Mucosa of descending colon (tissue), 3 donors: ENCODE measurements around the gene OSR1. TPM values are rescaled to one million over a fixed set of nuclear protein-coding genes. Genes with fewer than 3 reads are reported as not detected.
A peak's percentile ranks its signal among the peaks of the same experiment; 100 is the strongest.

ENCODE experiments used
- ATAC-seq: fragments of 200-7000 bp; cut with Tn5 transposase; one replicate; pipeline ENCODE4 v1.9.1; 2020; ENCODE audit warnings: mild to moderate bottlenecking, moderate library complexity
- DNase-seq, 3 donors: peaks; one replicate each; pipeline ENCODE4 v3.0.0-alpha.2; 2020
- H3K36me3 ChIP-seq: fragments of 200-600 bp; one replicate; pipeline ENCODE4 v1.8.0; 2021; ENCODE audit warnings: low read depth, mild to moderate bottlenecking
- H3K4me1 ChIP-seq: fragments of 200-600 bp; one replicate; pipeline ENCODE4 v1.8.0; 2021; ENCODE audit warnings: low read depth, mild to moderate bottlenecking
- H3K4me3 ChIP-seq: fragments of 200-600 bp; one replicate; pipeline ENCODE4 v1.8.0; 2021; ENCODE audit warnings: mild to moderate bottlenecking
- H3K9me3 ChIP-seq: fragments of 200-600 bp; one replicate; pipeline ENCODE4 v1.8.0; 2021; ENCODE audit warnings: mild to moderate bottlenecking
- CTCF ChIP-seq: fragments of 200-600 bp; IDR thresholded peaks from one replicate; pipeline ENCODE4 v1.8.0; 2022; ENCODE audit warnings: antibody characterized with exemption, mild to moderate bottlenecking
- intact Hi-C, 2 donors: fragments of 100-400 bp; cut with DNase I in 1 of 2; cut with micrococcal nuclease in 1 of 2; formaldehyde crosslinking; loops; one replicate each; pipeline versions ENCODE4 v1.11.0 to v1.11.1; 2022; cut with DNase I, micrococcal nuclease
- total RNA-seq, 3 donors: library from RNA; stranded (reverse); fragmentation: NEBNext Ultra II Directional in 2 of 3; extraction: Animal tissue kit (Norgen Biotek cat#: 25700) in 2 of 3; gene quantifications; one replicate each; pipeline versions ENCODE4 v1.2.1 to v1.2.4, GENCODE V29; 2021 to 2023
- donor health status: DM: no; HTN: no; CAD: no; lungs with moderate emphysema.
- donor health status: DM: no; HTN: no; CAD: no.
- donor health status: DM: no; HTN: yes; CAD: no.

Gene OSR1
- total RNA-seq, 3 donors from 2014 or later: 0.69 to 15.8 (median 8.1) TPM

DNA sequence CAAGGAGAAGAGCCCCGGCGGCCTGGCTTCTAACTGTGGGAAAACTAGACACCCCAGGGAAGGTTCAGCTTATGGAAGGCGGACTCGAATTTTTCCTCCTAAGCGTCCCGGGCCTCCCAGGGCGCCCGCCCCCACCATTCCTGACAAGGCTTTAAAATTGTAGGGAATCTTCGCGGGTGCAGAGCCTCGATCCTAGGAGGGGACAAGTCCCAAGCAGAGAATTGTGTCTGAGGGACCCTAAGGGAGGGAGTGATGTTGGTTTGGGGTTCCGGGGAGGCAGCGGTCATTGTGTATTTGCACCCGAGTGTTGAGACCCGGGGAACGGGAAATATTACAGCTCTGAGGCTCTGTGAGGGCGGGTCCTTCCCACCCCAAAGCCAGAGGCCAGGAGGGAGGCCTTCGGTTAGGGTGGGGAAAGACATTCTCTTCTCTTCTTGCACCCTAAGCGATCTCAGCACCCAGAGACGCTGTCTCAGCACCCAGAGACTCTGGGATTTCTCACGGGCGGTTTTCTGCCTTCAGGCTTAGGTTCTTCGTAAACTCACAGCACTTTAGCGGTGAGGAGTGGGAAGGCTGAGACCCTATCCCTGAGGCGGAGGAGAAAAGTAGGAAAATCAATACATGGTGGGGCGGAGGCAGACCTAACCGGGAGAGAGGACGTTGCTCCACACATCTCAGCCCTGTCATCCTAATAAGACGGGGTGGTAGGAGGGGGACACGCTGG is 7.6 kb downstream of the OSR1 start:
- no peak for TF ChIP-seq CTCF
- intact Hi-C loops: loop anchor here in 1 of 2 donors (5.0 to 10.0 kb wide), 3 partner anchors 366 to 836 kb away; no protein-coding TSS in a partner anchor
- Histone ChIP-seq H3K4me1 (peaks cover 16% of the 10 kb centered on the region), H3K36me3 (no peaks in the 10 kb centered on the region), H3K9me3 (no peaks in the 10 kb centered on the region), H3K4me3 (no peak overlapping the region)
- ATAC-seq (no peak), DNase-seq (no peak)

GRCh38 chr2:19349911-19350677 is 8.3 kb downstream of the OSR1 start:
- peak; percentile 65 to 81 (median 78) for DNase-seq

DNA sequence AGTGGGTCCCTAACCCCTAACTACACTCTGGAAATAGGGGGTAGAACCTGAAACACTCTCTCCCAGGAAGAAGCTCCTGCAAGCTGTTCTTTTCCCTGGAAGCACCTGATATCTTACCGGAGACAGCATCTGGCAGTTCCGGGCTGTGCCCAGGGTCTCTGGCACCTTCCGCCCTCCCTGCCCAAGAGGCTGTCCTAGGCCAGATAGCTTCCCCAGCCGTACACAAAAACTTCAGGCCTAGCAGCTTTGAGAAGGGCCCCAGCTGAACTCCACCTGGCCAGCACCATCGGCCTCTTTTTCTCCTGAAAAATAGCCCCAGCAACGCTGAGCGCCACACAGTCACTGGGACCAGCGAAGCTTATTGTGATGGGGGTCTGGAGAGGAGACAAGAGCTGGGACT is 9.7 kb downstream of the OSR1 start:
- no peaks in the 10 kb centered on the region for H3K36me3 ChIP-seq
- DNase-seq (peak in 1 of 3 donors; percentile 34), ATAC-seq (no peak)
- no peak for TF ChIP-seq CTCF
- no peaks in the 10 kb centered on the region for H3K9me3 ChIP-seq
- peaks cover 16% of the 10 kb centered on the region for H3K4me1 ChIP-seq
- no peak overlapping the region for H3K4me3 ChIP-seq
- intact Hi-C loops: no loop called here

More at GRCh38 chr2:19349911-19350677, 8.3 kb downstream of the OSR1 start:
- no peaks in the 10 kb centered on the region for H3K36me3 ChIP-seq
- no peaks in the 10 kb centered on the region for H3K9me3 ChIP-seq
- TF ChIP-seq CTCF: peak; percentile 76
- ATAC-seq: peak; percentile 57
- peaks cover 16% of the 10 kb centered on the region for H3K4me1 ChIP-seq
- no peak overlapping the region for H3K4me3 ChIP-seq
- intact Hi-C loops: loop anchor here in 1 of 2 donors (5.0 to 10.0 kb wide), 3 partner anchors 365 to 835 kb away; no protein-coding TSS in a partner anchor

- intact Hi-C loops: no loop called here
- H3K36me3 ChIP-seq: no peaks in the 10 kb centered on the region
- DNase-seq (peak; percentile 97 to 99 (median 99)), ATAC-seq (peak; percentile 96)
- no peaks in the 10 kb centered on the region for H3K9me3 ChIP-seq
- TF ChIP-seq CTCF: no peak
- peaks cover 16% of the 10 kb centered on the region for H3K4me1 ChIP-seq
- peak overlapping the region; percentile 71 for H3K4me3 ChIP-seq
Measured at GRCh38 chr2:19347619-19348562, 10.5 kb downstream of the OSR1 start.

- H3K4me3 ChIP-seq: peak overlapping the region; percentile 71
- DNase-seq (no peak), ATAC-seq (no peak)
- no peak for TF ChIP-seq CTCF
- no peaks in the 10 kb centered on the region for H3K36me3 ChIP-seq
- H3K4me1 ChIP-seq: peaks cover 16% of the 10 kb centered on the region
- H3K9me3 ChIP-seq: no peaks in the 10 kb centered on the region
- intact Hi-C loops: no loop called here
Measured at GRCh38 chr2:19346983-19347618, 11.3 kb downstream of the OSR1 start.
